HEK293 (cell line): Measurements from ENCODE around the gene HOXB9.

Experiments
- CTCF ChIA-PET: fragments of 350-600 bp; formaldehyde crosslinking; extraction: SDS; loops from one replicate; lab custom pipeline; 2021; ENCODE audit warnings: antibody characterized with exemption; lab: Yijun Ruan, JAX
- POLR2A ChIA-PET: fragments of 300-600 bp; formaldehyde crosslinking; extraction: SDS; loops from one replicate; lab custom pipeline; 2020; ENCODE audit warnings: antibody characterized with exemption, inconsistent platforms; lab: Yijun Ruan, JAX
- H3K27ac ChIP-seq: fragments of 200-500 bp; sonication (Bioruptor generic); 2 replicates; pipeline ENCODE4 v1.5.1; 2014; ENCODE audit warnings: low read depth, low read length, control low read depth, inconsistent platforms; ENCODE audit errors: extremely low read depth
- H3K36me3 ChIP-seq, 2 experiments: fragments of 200-500 bp in 1 of 2; sonication (Bioruptor generic) in 1 of 2; 1 replicate in 1 of 2; 2 replicates in 1 of 2; pipeline ENCODE4 v1.5.1; 2014 to 2017; ENCODE audit warnings: inconsistent platforms in 2 of 2, low read length in 2 of 2; ENCODE audit not compliant: control insufficient read depth in 2 of 2, insufficient read depth in 1 of 2
- H3K4me1 ChIP-seq: fragments of 200-500 bp; sonication (Bioruptor generic); 2 replicates; pipeline ENCODE4 v1.5.1; 2014; ENCODE audit warnings: mild to moderate bottlenecking, low read length, inconsistent platforms; ENCODE audit not compliant: control insufficient read depth, insufficient read depth
- H3K4me3 ChIP-seq: 2 replicates; pipeline ENCODE4 v1.5.1; 2011; ENCODE audit warnings: low read depth, mild to moderate bottlenecking, control low read depth, low read length, moderate library complexity
- H3K9me3 ChIP-seq: fragments of 200-500 bp; sonication (Bioruptor generic); 2 replicates; pipeline ENCODE4 v1.5.1; 2014; ENCODE audit warnings: low read depth, low read length, inconsistent platforms; ENCODE audit not compliant: control insufficient read depth, insufficient read depth
- HIC1 ChIP-seq: fragments of 450-650 bp; formaldehyde crosslinking; IDR thresholded peaks from 2 replicates; pipeline ENCODE4 v1.5.1; 2016; ENCODE audit warnings: missing biosample characterization, missing genetic modification characterization
- KLF1 ChIP-seq: fragments of 450-650 bp; formaldehyde crosslinking; IDR thresholded peaks from 2 replicates; pipeline ENCODE4 v1.5.1; 2016; ENCODE audit warnings: missing biosample characterization, missing genetic modification characterization
- KLF8 ChIP-seq: fragments of 450-650 bp; formaldehyde crosslinking; IDR thresholded peaks from 2 replicates; pipeline ENCODE4 v1.5.1; 2016; ENCODE audit warnings: missing biosample characterization, missing genetic modification characterization
- SCRT1 ChIP-seq: fragments of 450-650 bp; formaldehyde crosslinking; IDR thresholded peaks from 2 replicates; pipeline ENCODE4 v1.5.1; 2016; ENCODE audit warnings: missing biosample characterization, missing genetic modification characterization, borderline replicate concordance
- SCRT2 ChIP-seq: fragments of 450-650 bp; formaldehyde crosslinking; IDR thresholded peaks from 2 replicates; pipeline ENCODE4 v1.5.1; 2016; ENCODE audit warnings: missing biosample characterization, missing genetic modification characterization
- ZBTB21 ChIP-seq: fragments of 450-650 bp; formaldehyde crosslinking; IDR thresholded peaks from 2 replicates; pipeline ENCODE4 v1.5.1; 2017; ENCODE audit warnings: missing biosample characterization, missing genetic modification characterization
- ZBTB8A ChIP-seq: fragments of 450-650 bp; formaldehyde crosslinking; IDR thresholded peaks from 2 replicates; pipeline ENCODE4 v1.5.1; 2016; ENCODE audit warnings: missing biosample characterization, missing genetic modification characterization
- ZNF266 ChIP-seq: fragments of 450-650 bp; formaldehyde crosslinking; IDR thresholded peaks from 2 replicates; pipeline ENCODE4 v1.5.1; 2016; ENCODE audit warnings: missing biosample characterization, missing genetic modification characterization, low read depth
- ZNF280D ChIP-seq: fragments of 450-650 bp; formaldehyde crosslinking; IDR thresholded peaks from 2 replicates; pipeline ENCODE4 v1.5.1; 2016; ENCODE audit warnings: missing biosample characterization, missing genetic modification characterization
- ZNF341 ChIP-seq: fragments of 450-650 bp; formaldehyde crosslinking; IDR thresholded peaks from 2 replicates; pipeline ENCODE4; 2016; ENCODE audit warnings: low read depth, missing biosample characterization, missing genetic modification characterization
- ZNF398 ChIP-seq: fragments of 450-650 bp; formaldehyde crosslinking; IDR thresholded peaks from 2 replicates; pipeline ENCODE4 v1.5.1; 2017; ENCODE audit warnings: missing biosample characterization, missing genetic modification characterization
- ZNF473 ChIP-seq: fragments of 450-650 bp; formaldehyde crosslinking; IDR thresholded peaks from 2 replicates; pipeline ENCODE4 v1.5.1; 2017; ENCODE audit warnings: missing biosample characterization, missing genetic modification characterization
- ZNF48 ChIP-seq: fragments of 450-650 bp; formaldehyde crosslinking; IDR thresholded peaks from 2 replicates; pipeline ENCODE4 v1.5.1; 2016; ENCODE audit warnings: missing biosample characterization, missing genetic modification characterization
- ZNF549 ChIP-seq: fragments of 450-650 bp; IDR thresholded peaks from 2 replicates; pipeline ENCODE4 v1.5.1; 2018; ENCODE audit warnings: missing biosample characterization, missing genetic modification characterization, mild to moderate bottlenecking, inconsistent platforms, moderate library complexity
- ZNF621 ChIP-seq: fragments of 450-650 bp; formaldehyde crosslinking; IDR thresholded peaks from 2 replicates; pipeline ENCODE4 v1.5.1; 2017; ENCODE audit warnings: missing biosample characterization, missing genetic modification characterization
- ZNF629 ChIP-seq: fragments of 450-650 bp; formaldehyde crosslinking; IDR thresholded peaks from 2 replicates; pipeline ENCODE4 v1.5.1; 2017; ENCODE audit warnings: missing biosample characterization, missing genetic modification characterization
- ZSCAN30 ChIP-seq: fragments of 450-650 bp; IDR thresholded peaks from 2 replicates; pipeline ENCODE4 v1.5.1; 2018; ENCODE audit warnings: missing biosample characterization, mild to moderate bottlenecking, missing genetic modification characterization, moderate library complexity
- TF ChIP-seq, protein P1 (sequence below): fragments of 450-650 bp; formaldehyde crosslinking; IDR thresholded peaks from 2 replicates; pipeline ENCODE4 v1.5.1; 2017; ENCODE audit warnings: missing biosample characterization, missing genetic modification characterization
- TF ChIP-seq, protein P2 (sequence below): fragments of 450-650 bp; formaldehyde crosslinking; IDR thresholded peaks from 2 replicates; pipeline ENCODE4 v1.5.1; 2016; ENCODE audit warnings: missing biosample characterization, missing genetic modification characterization
- TF ChIP-seq, protein P3 (sequence below): fragments of 450-650 bp; formaldehyde crosslinking; conservative IDR thresholded peaks from 2 replicates; pipeline ENCODE4 v1.5.1; 2016; ENCODE audit warnings: low read depth, missing biosample characterization, missing genetic modification characterization

The HOXB9 gene

DNA sequence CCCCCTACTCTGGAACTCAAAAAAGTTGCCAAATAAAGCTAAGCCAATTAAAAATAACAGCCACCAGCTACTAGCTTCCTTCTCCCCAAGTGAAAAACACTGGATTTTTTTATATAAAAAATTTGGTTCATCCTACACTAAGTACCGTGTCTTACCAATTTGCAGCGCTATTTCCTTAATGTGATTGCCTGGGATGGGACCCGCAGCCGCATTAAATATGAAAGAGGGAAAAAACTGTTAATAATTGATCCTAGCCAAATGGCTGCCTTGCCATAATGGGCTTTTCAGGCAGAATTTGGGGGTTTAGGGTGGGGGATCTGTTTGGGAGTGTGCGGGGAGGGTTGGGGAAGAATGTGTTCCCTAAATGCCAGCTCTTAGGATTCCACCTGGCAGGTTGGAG lies 2.0 kb downstream of the HOXB9 start:
- Histone ChIP-seq H3K4me1 (peaks cover 29% of the 10 kb centered on the region), H3K36me3 (peaks cover 0 to 26% of the 10 kb centered on the region in 2 experiments; a peak in 1 of 3 replicates), H3K4me3 (peak overlapping the region; percentile 78), H3K27ac (peak overlapping the region; percentile 100; the same call in 1 of the 2 replicates), H3K9me3 (no peaks in the 10 kb centered on the region)
- ChIA-PET POLR2A (interaction anchor here (1.1 to 1.4 kb wide), 2 partner anchors 11 to 26 kb away, joined by 3 to 7 read pairs; no protein-coding TSS in a partner anchor), CTCF (interaction anchor here (0.5 to 5.0 kb wide), 13 partner anchors 11 to 576 kb away, joined by 3 to 37 read pairs (median 4); partner anchors contain the start of gene NFE2L1)
- TF ChIP-seq, protein P1, sequence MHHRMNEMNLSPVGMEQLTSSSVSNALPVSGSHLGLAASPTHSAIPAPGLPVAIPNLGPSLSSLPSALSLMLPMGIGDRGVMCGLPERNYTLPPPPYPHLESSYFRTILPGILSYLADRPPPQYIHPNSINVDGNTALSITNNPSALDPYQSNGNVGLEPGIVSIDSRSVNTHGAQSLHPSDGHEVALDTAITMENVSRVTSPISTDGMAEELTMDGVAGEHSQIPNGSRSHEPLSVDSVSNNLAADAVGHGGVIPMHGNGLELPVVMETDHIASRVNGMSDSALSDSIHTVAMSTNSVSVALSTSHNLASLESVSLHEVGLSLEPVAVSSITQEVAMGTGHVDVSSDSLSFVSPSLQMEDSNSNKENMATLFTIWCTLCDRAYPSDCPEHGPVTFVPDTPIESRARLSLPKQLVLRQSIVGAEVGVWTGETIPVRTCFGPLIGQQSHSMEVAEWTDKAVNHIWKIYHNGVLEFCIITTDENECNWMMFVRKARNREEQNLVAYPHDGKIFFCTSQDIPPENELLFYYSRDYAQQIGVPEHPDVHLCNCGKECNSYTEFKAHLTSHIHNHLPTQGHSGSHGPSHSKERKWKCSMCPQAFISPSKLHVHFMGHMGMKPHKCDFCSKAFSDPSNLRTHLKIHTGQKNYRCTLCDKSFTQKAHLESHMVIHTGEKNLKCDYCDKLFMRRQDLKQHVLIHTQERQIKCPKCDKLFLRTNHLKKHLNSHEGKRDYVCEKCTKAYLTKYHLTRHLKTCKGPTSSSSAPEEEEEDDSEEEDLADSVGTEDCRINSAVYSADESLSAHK: no peak
- TF ChIP-seq SCRT2 (tag by site-specific recombination): no peak
- no peak for TF ChIP-seq HIC1 (tag by site-specific recombination)
- no peak for TF ChIP-seq ZNF398 (tag by site-specific recombination)
- TF ChIP-seq ZNF266 (tag by site-specific recombination): no peak
- TF ChIP-seq ZNF473 (tag by site-specific recombination): no peak
- TF ChIP-seq ZNF341: no peak
- no peak for TF ChIP-seq ZNF629 (tag by site-specific recombination)
- TF ChIP-seq ZBTB21 (tag by site-specific recombination): no peak
- TF ChIP-seq KLF1: no peak
- TF ChIP-seq, protein P2, sequence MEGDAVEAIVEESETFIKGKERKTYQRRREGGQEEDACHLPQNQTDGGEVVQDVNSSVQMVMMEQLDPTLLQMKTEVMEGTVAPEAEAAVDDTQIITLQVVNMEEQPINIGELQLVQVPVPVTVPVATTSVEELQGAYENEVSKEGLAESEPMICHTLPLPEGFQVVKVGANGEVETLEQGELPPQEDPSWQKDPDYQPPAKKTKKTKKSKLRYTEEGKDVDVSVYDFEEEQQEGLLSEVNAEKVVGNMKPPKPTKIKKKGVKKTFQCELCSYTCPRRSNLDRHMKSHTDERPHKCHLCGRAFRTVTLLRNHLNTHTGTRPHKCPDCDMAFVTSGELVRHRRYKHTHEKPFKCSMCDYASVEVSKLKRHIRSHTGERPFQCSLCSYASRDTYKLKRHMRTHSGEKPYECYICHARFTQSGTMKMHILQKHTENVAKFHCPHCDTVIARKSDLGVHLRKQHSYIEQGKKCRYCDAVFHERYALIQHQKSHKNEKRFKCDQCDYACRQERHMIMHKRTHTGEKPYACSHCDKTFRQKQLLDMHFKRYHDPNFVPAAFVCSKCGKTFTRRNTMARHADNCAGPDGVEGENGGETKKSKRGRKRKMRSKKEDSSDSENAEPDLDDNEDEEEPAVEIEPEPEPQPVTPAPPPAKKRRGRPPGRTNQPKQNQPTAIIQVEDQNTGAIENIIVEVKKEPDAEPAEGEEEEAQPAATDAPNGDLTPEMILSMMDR (tag by site-specific recombination): no peak
- TF ChIP-seq ZSCAN30: no peak
- TF ChIP-seq, protein P3, sequence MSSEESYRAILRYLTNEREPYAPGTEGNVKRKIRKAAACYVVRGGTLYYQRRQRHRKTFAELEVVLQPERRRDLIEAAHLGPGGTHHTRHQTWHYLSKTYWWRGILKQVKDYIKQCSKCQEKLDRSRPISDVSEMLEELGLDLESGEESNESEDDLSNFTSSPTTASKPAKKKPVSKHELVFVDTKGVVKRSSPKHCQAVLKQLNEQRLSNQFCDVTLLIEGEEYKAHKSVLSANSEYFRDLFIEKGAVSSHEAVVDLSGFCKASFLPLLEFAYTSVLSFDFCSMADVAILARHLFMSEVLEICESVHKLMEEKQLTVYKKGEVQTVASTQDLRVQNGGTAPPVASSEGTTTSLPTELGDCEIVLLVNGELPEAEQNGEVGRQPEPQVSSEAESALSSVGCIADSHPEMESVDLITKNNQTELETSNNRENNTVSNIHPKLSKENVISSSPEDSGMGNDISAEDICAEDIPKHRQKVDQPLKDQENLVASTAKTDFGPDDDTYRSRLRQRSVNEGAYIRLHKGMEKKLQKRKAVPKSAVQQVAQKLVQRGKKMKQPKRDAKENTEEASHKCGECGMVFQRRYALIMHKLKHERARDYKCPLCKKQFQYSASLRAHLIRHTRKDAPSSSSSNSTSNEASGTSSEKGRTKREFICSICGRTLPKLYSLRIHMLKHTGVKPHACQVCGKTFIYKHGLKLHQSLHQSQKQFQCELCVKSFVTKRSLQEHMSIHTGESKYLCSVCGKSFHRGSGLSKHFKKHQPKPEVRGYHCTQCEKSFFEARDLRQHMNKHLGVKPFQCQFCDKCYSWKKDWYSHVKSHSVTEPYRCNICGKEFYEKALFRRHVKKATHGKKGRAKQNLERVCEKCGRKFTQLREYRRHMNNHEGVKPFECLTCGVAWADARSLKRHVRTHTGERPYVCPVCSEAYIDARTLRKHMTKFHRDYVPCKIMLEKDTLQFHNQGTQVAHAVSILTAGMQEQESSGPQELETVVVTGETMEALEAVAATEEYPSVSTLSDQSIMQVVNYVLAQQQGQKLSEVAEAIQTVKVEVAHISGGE (tag by site-specific recombination): no peak
- no peak for TF ChIP-seq SCRT1
- no peak for TF ChIP-seq KLF8
- TF ChIP-seq ZNF280D (tag by site-specific recombination): no peak
- TF ChIP-seq ZBTB8A (tag by site-specific recombination): no peak
- no peak for TF ChIP-seq ZNF621
- no peak for TF ChIP-seq ZNF48
- no peak for TF ChIP-seq ZNF549 (tag by site-specific recombination)
